H1 (cell line): ENCODE data around the gene EIF3B.

Source experiments
- CHD1 ChIP-seq: IDR thresholded peaks from 2 replicates; pipeline ENCODE4 v1.6.1; 2012; ENCODE audit warnings: low read depth, low read length, improper control_type of control experiment
- CTCF ChIP-seq, 3 experiments: IDR thresholded peaks; 1 replicate in 2 of 3; 2 replicates in 1 of 3; pipeline versions ENCODE4 v1.5.1 to v1.6.1; 2011; ENCODE audit warnings: low read length in 3 of 3, mild to moderate bottlenecking in 3 of 3, inconsistent platforms in 2 of 3, low read depth in 1 of 3, moderate library complexity in 1 of 3; ENCODE audit not compliant: insufficient read depth in 1 of 3; ENCODE audit errors: control extremely low read depth in 1 of 3
- FOSL1 ChIP-seq: IDR thresholded peaks from 2 replicates; pipeline ENCODE4 v1.6.1; 2011; ENCODE audit warnings: mild to moderate bottlenecking, low read depth, low read length, moderate library complexity; ENCODE audit not compliant: insufficient read depth
- SP2 ChIP-seq: IDR thresholded peaks from 2 replicates; pipeline ENCODE4 v1.6.1; 2012; ENCODE audit warnings: mild to moderate bottlenecking, low read length, inconsistent platforms

- TF ChIP-seq CHD1 (no peak), FOSL1 (no peak), CTCF (IDR thresholded peaks at IDR 0.05; ENCODE audit: control extremely low read depth in 1 of 3, insufficient read depth in 1 of 3, low read depth in 1 of 3, low read length in 3 of 3) (no peak), SP2 (no peak)
These were observed 27.7 kb upstream of the EIF3B start for GRCh38 chr7:2326951-2327350.
